Non-pigmented ciliary epithelial cell (primary cell): Measurements from ENCODE around the gene EME1.
"Not testable (repeated sequence)": the region's sequence is repeated elsewhere in the genome, so short reads cannot be mapped to it uniquely, and the experiment has no call there.

Experiments
- DNase-seq: peaks from one replicate; pipeline ENCODE4 v3.0.0-alpha.2; 2010; ENCODE audit warnings: low read depth

Gene EME1

GRCh38 chr17:50372758-50373556 is at the start of gene EME1, which contains the start of gene MRPL27:
Gene EME1, plus strand, starts transcription at chr17:50373229. Its CDS starts 1,980 bp downstream, at chr17:50375209.
Gene MRPL27, minus strand, starts transcription at chr17:50373184. Its CDS starts 14 bp downstream, at chr17:50373170.
- peak; percentile 49 for DNase-seq

GRCh38 chr17:50325906-50326305 is 47.1 kb upstream of the EME1 start:
- DNase-seq, result no peak

GRCh38 chr17:50326831-50327364 is 46.1 kb upstream of the EME1 start:
- DNase-seq, result no peak

GRCh38 chr17:50328363-50329325 is 44.4 kb upstream of the EME1 start:
- DNase-seq, result no peak

- no peak for DNase-seq
These were observed 43.3 kb upstream of the EME1 start for GRCh38 chr17:50329716-50330115.

- DNase-seq, result no peak
These were observed 42.8 kb upstream of the EME1 start for GRCh38 chr17:50330151-50330775.

GRCh38 chr17:50331085-50331791 is 41.8 kb upstream of the EME1 start:
- peak; percentile 45 for DNase-seq

GRCh38 chr17:50332196-50332595 is 40.8 kb upstream of the EME1 start:
- no peak for DNase-seq

GRCh38 chr17:50333291-50334057 is 39.6 kb upstream of the EME1 start:
- DNase-seq, result not testable (repeated sequence)

- DNase-seq, result no peak
These were observed 35.1 kb upstream of the EME1 start for GRCh38 chr17:50337956-50338355.

- no peak for DNase-seq
These were observed 34.4 kb upstream of the EME1 start for GRCh38 chr17:50338645-50339044.

- no peak for DNase-seq
These were observed 33.6 kb upstream of the EME1 start for GRCh38 chr17:50339381-50339780.

GRCh38 chr17:50344731-50345365 is 28.2 kb upstream of the EME1 start:
- no peak for DNase-seq

- no peak for DNase-seq
These were observed 27.4 kb upstream of the EME1 start, which contains the start of gene XYLT2 for GRCh38 chr17:50345432-50346312. Gene XYLT2, plus strand, starts transcription at chr17:50346126. Its CDS starts 15 bp downstream, at chr17:50346141.

- DNase-seq, result no peak
These were observed 26.5 kb upstream of the EME1 start for GRCh38 chr17:50346313-50347116.

GRCh38 chr17:50347117-50347893 is 25.7 kb upstream of the EME1 start:
- no peak for DNase-seq

- no peak for DNase-seq
These were observed 25.1 kb upstream of the EME1 start for GRCh38 chr17:50347894-50348291.
